ENCODE results near the gene KLK10. TPM values are rescaled to one million over a fixed set of nuclear protein-coding genes. Genes with fewer than 3 reads are reported as not detected.

Gene KLK10
- total RNA-seq, 1 donor from 2014 or later: not detected

GRCh38 chr19:51060973-51061372, 41.5 kb upstream of the KLK10 start:
- TF ChIP-seq CTCF (IDR thresholded peaks at IDR 0.05; ENCODE audit: unreplicated experiment): no peak
- Mint-ChIP-seq H3K9me3 (ENCODE audit: low read depth) (peaks cover 5% of the 10 kb centered on the region), H3K27me3 (peaks cover 38% of the 10 kb centered on the region), H3K4me3 (ENCODE audit: low read depth) (no peak overlapping the region), H3K4me1 (ENCODE audit: low read depth) (peaks cover 4% of the 10 kb centered on the region), H3K36me3 (ENCODE audit: insufficient read depth) (no peaks in the 10 kb centered on the region), H3K27ac (no peak overlapping the region)
- DNase-seq (ENCODE audit: low spot score, unreplicated experiment): no peak

- DNase-seq (ENCODE audit: low spot score, unreplicated experiment): no peak
- H3K27ac Mint-ChIP-seq: no peak overlapping the region
Observed at GRCh38 chr19:51060336-51060735, 40.8 kb upstream of the KLK10 start.

GRCh38 chr19:51059715-51060114, 40.2 kb upstream of the KLK10 start:
- Mint-ChIP-seq H3K4me1 (ENCODE audit: low read depth) (no peaks in the 10 kb centered on the region), H3K4me3 (ENCODE audit: low read depth) (no peak overlapping the region), H3K27me3 (peaks cover 39% of the 10 kb centered on the region), H3K27ac (no peak overlapping the region), H3K36me3 (ENCODE audit: insufficient read depth) (no peaks in the 10 kb centered on the region), H3K9me3 (ENCODE audit: low read depth) (peaks cover 5% of the 10 kb centered on the region)
- no peak for DNase-seq (ENCODE audit: low spot score, unreplicated experiment)
- TF ChIP-seq CTCF (IDR thresholded peaks at IDR 0.05; ENCODE audit: unreplicated experiment): no peak

More at GRCh38 chr19:51060336-51060735, 40.8 kb upstream of the KLK10 start:
- Mint-ChIP-seq H3K4me3 (ENCODE audit: low read depth) (no peak overlapping the region), H3K36me3 (ENCODE audit: insufficient read depth) (no peaks in the 10 kb centered on the region), H3K27me3 (peaks cover 40% of the 10 kb centered on the region), H3K9me3 (ENCODE audit: low read depth) (peaks cover 5% of the 10 kb centered on the region), H3K4me1 (ENCODE audit: low read depth) (peaks cover 1% of the 10 kb centered on the region)
- no peak for TF ChIP-seq CTCF (IDR thresholded peaks at IDR 0.05; ENCODE audit: unreplicated experiment)

GRCh38 chr19:51055866-51056265, 36.4 kb upstream of the KLK10 start:
- TF ChIP-seq CTCF (IDR thresholded peaks at IDR 0.05; ENCODE audit: unreplicated experiment): no peak
- H3K36me3 Mint-ChIP-seq (ENCODE audit: insufficient read depth): no peaks in the 10 kb centered on the region
- H3K27ac Mint-ChIP-seq: no peak overlapping the region
- no peak overlapping the region for H3K4me3 Mint-ChIP-seq (ENCODE audit: low read depth)
- H3K27me3 Mint-ChIP-seq: peaks cover 42% of the 10 kb centered on the region
- no peak for DNase-seq (ENCODE audit: low spot score, unreplicated experiment)
- H3K9me3 Mint-ChIP-seq (ENCODE audit: low read depth): peaks cover 2% of the 10 kb centered on the region
- peaks cover 2% of the 10 kb centered on the region for H3K4me1 Mint-ChIP-seq (ENCODE audit: low read depth)

- peaks cover 5% of the 10 kb centered on the region for H3K4me1 Mint-ChIP-seq (ENCODE audit: low read depth)
- no peak for DNase-seq (ENCODE audit: low spot score, unreplicated experiment)
- no peak for TF ChIP-seq CTCF (IDR thresholded peaks at IDR 0.05; ENCODE audit: unreplicated experiment)
- no peak overlapping the region for H3K27ac Mint-ChIP-seq
- no peaks in the 10 kb centered on the region for H3K27me3 Mint-ChIP-seq
- no peak overlapping the region for H3K4me3 Mint-ChIP-seq (ENCODE audit: low read depth)
- H3K9me3 Mint-ChIP-seq (ENCODE audit: low read depth): no peaks in the 10 kb centered on the region
- no peaks in the 10 kb centered on the region for H3K36me3 Mint-ChIP-seq (ENCODE audit: insufficient read depth)
Observed at GRCh38 chr19:51047031-51047335, 27.5 kb upstream of the KLK10 start.

All from progenitor cell of endocrine pancreas (in vitro differentiated cells).